HUES64 (cell line): ENCODE data around the gene PPM1J. TPM values are rescaled to one million over a fixed set of nuclear protein-coding genes. Genes with fewer than 3 reads are reported as not detected.
A peak's percentile ranks its signal among the peaks of the same experiment; 100 is the strongest.

ENCODE experiments used
- H3K27ac ChIP-seq: 2 replicates; pipeline ENCODE4 v1.7.0; 2013; ENCODE audit warnings: low read depth, low read length, inconsistent platforms
- H3K27me3 ChIP-seq: 2 replicates; pipeline ENCODE4 v1.6.1; 2013; ENCODE audit warnings: mild to moderate bottlenecking, low read length; ENCODE audit not compliant: insufficient read depth
- H3K36me3 ChIP-seq: 2 replicates; pipeline ENCODE4 v1.6.1; 2013; ENCODE audit warnings: mild to moderate bottlenecking, low read length; ENCODE audit not compliant: insufficient read depth
- H3K4me1 ChIP-seq: 2 replicates; pipeline ENCODE4 v1.6.1; 2013; ENCODE audit warnings: mild to moderate bottlenecking, low read length, moderate library complexity; ENCODE audit not compliant: insufficient read depth
- H3K4me3 ChIP-seq: 2 replicates; pipeline ENCODE4 v1.5.1; 2013; ENCODE audit warnings: mild to moderate bottlenecking, low read length, moderate library complexity
- H3K9ac ChIP-seq: 2 replicates; pipeline ENCODE4 v1.6.1; 2013; ENCODE audit warnings: mild to moderate bottlenecking, low read depth, low read length
- H3K9me3 ChIP-seq: 2 replicates; pipeline ENCODE4 v1.6.1; 2013; ENCODE audit warnings: low read depth, low read length; ENCODE audit not compliant: insufficient read depth
- WGBS: fragments of 150-250, 120-280 bp; methylation state at CpG from one replicate; pipeline ENCODE4 v1.1.7; 2013; ENCODE audit warnings: missing lambda C conversion rate; 5-methylcytosine and 5-hydroxymethylcytosine counted together
- polyA plus RNA-seq, 2 experiments: library from polyadenylated mRNA; stranded (reverse); fragments of 50-300 nt; gene quantifications; one replicate each; pipeline ENCODE4 v1.2.3, GENCODE V29; 2013

Gene PPM1J
- 7.8 TPM for polyA plus RNA-seq (2013, experiment 1 of 2)
- 8.5 TPM for polyA plus RNA-seq (2013, experiment 2 of 2)

GRCh38 chr1:112715264-112716053 lies at the start of gene PPM1J:
Gene PPM1J (minus strand): TSS chr1:112715332. CDS start chr1:112715301, 31 bp downstream.
- H3K36me3 ChIP-seq, result no peaks in the 10 kb centered on the region; the same call in 1 of the 2 replicates
- no peak within 1 kb of the TSS for H3K27ac ChIP-seq
- peak within 1 kb of the TSS; percentile 71 for H3K4me3 ChIP-seq
- H3K27me3 ChIP-seq, result peaks cover 44% of the 10 kb centered on the region
- H3K9me3 ChIP-seq, result no peaks in the 10 kb centered on the region
- H3K9ac ChIP-seq, result peak within 1 kb of the TSS; percentile 46; the same call in 1 of the 2 replicates
- WGBS, result under 1% methylated on average over 51 of the region's 51 CpGs
- peaks cover 12% of the 10 kb centered on the region for H3K4me1 ChIP-seq

DNA sequence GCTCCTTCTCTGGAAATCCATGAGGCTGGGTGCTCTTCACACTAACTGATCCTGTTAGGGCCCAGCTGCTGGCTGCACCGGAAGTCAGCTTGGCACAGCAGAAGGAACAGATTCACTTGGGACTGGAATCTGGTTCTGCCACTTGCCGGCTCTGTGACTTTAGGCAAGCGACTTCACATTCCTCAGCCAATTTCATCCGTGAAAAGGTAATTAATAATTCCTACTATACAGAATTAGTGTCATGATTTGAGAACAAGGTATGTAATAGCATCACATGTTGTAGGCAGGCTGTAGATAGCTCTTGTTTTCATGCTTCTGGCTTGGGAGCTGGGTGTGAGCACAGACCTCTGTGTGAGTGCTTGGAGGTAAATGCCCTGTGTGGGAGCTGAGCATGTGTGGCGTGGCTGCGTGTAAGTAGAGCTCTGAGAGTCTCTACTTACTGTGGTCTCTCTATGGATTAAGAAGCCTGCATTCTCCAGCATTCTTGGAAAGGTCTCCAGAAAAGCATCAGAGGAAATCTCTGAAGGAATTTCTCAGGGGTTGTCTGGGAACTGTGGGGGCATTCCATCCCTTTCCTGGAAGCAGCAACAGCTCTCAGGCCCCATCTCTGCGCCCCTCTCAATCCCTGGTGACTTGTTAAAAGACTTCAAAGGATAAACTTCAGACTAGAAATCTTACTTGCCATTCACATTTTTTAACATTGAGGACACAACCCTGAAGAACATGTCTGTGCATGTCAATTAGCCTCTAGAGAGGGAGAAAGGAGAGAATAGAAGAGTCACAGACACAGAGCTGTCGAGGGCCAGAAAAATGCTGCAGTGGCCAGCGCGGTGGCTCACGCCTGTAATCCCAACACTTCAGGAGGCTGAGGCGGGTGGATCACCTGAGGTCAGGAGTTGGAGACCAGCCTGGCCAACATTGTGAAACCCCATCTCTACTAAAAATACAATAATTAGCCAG lies 47.7 kb upstream of the PPM1J start:
- Histone ChIP-seq H3K9ac (no peak overlapping the region), H3K4me3 (no peak overlapping the region), H3K27ac (no peak overlapping the region; the same call in 1 of the 2 replicates), H3K9me3 (no peaks in the 10 kb centered on the region), H3K4me1 (peaks cover 6% of the 10 kb centered on the region; the same call in 1 of the 2 replicates), H3K36me3 (no peaks in the 10 kb centered on the region), H3K27me3 (no peaks in the 10 kb centered on the region)
- 83% methylated on average over 11 of the region's 12 CpGs for WGBS

GRCh38 chr1:112761714-112762480 lies 46.8 kb upstream of the PPM1J start:
- Histone ChIP-seq H3K9me3 (no peaks in the 10 kb centered on the region), H3K4me3 (no peak overlapping the region), H3K9ac (no peak overlapping the region), H3K27ac (no peak overlapping the region; the same call in 1 of the 2 replicates), H3K36me3 (no peaks in the 10 kb centered on the region), H3K27me3 (no peaks in the 10 kb centered on the region), H3K4me1 (peaks cover 6% of the 10 kb centered on the region; the same call in 1 of the 2 replicates)
- WGBS, result 82% methylated on average over 6 of the region's 9 CpGs

DNA sequence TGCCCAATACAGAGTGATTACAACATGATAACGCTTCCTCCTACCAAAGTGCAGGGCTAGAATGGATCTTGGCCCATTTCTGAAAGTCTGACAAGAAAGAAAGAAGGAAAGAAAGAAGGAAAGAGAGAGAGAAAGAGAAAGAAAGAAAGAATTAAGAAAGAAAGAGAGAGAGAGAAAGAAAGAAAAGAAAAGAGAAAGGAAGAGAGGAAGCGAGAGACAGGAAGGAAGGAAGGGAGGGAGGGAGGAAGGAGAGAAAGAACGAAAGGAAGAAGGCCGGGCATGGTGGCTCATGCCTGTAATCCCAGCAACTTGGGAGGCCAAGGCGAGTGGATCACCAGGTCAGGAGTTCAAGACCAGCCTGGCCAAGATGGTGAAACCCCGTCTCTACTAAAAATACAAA lies 44.1 kb upstream of the PPM1J start:
- Histone ChIP-seq H3K36me3 (no peaks in the 10 kb centered on the region), H3K4me3 (no peak overlapping the region), H3K4me1 (peaks cover 6% of the 10 kb centered on the region; the same call in 1 of the 2 replicates), H3K27ac (no peak overlapping the region), H3K27me3 (no peaks in the 10 kb centered on the region), H3K9ac (no peak overlapping the region), H3K9me3 (no peaks in the 10 kb centered on the region)
- 89% methylated on average over 6 of the region's 6 CpGs for WGBS

DNA sequence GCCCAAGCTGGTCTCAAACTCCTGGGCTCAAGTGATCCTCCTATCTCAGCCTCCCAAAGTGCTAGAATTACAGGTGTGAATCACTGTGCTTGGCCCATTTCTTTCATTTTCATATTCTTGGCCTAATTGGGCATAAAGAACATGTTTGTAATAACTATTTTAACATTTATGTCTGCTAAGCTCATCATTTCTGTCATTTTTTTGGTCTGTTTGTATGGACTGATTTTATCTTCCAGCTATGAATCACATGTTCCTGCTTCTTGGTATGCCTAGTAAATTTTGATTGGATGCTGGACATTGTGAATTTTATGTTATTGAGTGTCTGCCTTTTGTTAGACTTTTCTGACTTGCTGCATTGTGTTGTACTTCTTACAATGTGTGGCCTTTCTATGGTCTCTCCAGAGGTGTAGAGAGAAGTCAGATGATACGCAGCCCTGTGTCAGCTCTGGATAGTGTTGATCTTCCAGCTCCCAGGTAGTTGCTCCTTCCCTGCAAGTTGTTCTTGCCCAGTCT lies 39.0 kb upstream of the PPM1J start:
- Histone ChIP-seq H3K9me3 (no peaks in the 10 kb centered on the region), H3K27me3 (no peaks in the 10 kb centered on the region), H3K36me3 (no peaks in the 10 kb centered on the region), H3K4me3 (no peak overlapping the region), H3K27ac (no peak overlapping the region), H3K9ac (no peak overlapping the region), H3K4me1 (no peaks in the 10 kb centered on the region)
- 0% methylated on average over 1 of the region's 1 CpG for WGBS

- 94% methylated on average over 12 of the region's 12 CpGs for WGBS
- Histone ChIP-seq H3K4me1 (no peaks in the 10 kb centered on the region), H3K27me3 (peaks cover 23% of the 10 kb centered on the region), H3K27ac (no peak overlapping the region), H3K9ac (no peak overlapping the region), H3K4me3 (no peak overlapping the region), H3K9me3 (no peaks in the 10 kb centered on the region), H3K36me3 (no peaks in the 10 kb centered on the region)
Measured at GRCh38 chr1:112748396-112748795, 33.3 kb upstream of the PPM1J start.

DNA sequence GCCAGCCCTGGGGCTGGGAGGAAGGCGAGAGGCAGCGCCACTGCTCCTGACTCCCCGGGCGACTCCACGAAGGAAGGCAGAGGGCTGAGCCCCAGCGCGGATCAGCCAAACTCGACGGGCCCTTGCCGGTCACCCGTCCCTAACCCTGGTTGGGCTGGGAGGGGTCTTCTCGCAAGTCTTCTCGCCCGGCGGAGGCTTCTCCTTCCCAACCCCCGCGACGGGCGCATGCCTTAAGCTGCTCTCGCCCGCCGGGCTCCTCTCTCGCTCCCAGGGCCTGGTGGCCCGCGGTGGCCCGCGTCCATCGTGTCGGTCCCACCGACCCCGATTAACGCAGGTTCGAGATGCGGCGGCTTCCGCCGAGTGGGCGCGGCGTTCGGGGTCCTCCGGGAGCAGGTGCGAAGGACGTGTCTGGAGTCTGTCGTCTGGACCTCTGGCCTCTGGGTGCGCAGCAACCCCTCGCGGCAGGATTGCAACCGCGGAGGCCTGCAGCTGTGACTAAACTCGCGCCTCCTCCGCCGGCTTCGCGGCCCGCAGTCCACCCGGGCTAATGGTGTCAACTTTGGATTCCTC lies 29.0 kb upstream of the PPM1J start:
- peak overlapping the region; percentile 52 for H3K9ac ChIP-seq
- peak overlapping the region; percentile 57 for H3K4me3 ChIP-seq
- no peak overlapping the region for H3K27ac ChIP-seq
- WGBS, result 22% methylated on average over 58 of the region's 58 CpGs
- H3K36me3 ChIP-seq, result no peaks in the 10 kb centered on the region
- no peaks in the 10 kb centered on the region for H3K9me3 ChIP-seq
- no peaks in the 10 kb centered on the region for H3K4me1 ChIP-seq
- peaks cover 36% of the 10 kb centered on the region for H3K27me3 ChIP-seq

GRCh38 chr1:112743174-112744008 lies 28.3 kb upstream of the PPM1J start:
- 57% methylated on average over 53 of the region's 54 CpGs for WGBS
- peak overlapping the region; percentile 57 for H3K4me3 ChIP-seq

GRCh38 chr1:112737573-112737972 lies 22.4 kb upstream of the PPM1J start:
- Histone ChIP-seq H3K27ac (no peak overlapping the region), H3K27me3 (peaks cover 6% of the 10 kb centered on the region; the same call in 1 of the 2 replicates), H3K9me3 (no peaks in the 10 kb centered on the region), H3K9ac (no peak overlapping the region), H3K36me3 (no peaks in the 10 kb centered on the region), H3K4me3 (no peak overlapping the region), H3K4me1 (no peaks in the 10 kb centered on the region)
- WGBS, result 76% methylated on average over 3 of the region's 3 CpGs

More at GRCh38 chr1:112743174-112744008, 28.3 kb upstream of the PPM1J start:
- Histone ChIP-seq H3K27me3 (peaks cover 36% of the 10 kb centered on the region), H3K36me3 (no peaks in the 10 kb centered on the region), H3K9ac (peak overlapping the region; percentile 52), H3K9me3 (no peaks in the 10 kb centered on the region), H3K4me1 (no peaks in the 10 kb centered on the region), H3K27ac (no peak overlapping the region)
